ENCODE measurements around the gene SLCO4A1.

The SLCO4A1 gene, protein sequence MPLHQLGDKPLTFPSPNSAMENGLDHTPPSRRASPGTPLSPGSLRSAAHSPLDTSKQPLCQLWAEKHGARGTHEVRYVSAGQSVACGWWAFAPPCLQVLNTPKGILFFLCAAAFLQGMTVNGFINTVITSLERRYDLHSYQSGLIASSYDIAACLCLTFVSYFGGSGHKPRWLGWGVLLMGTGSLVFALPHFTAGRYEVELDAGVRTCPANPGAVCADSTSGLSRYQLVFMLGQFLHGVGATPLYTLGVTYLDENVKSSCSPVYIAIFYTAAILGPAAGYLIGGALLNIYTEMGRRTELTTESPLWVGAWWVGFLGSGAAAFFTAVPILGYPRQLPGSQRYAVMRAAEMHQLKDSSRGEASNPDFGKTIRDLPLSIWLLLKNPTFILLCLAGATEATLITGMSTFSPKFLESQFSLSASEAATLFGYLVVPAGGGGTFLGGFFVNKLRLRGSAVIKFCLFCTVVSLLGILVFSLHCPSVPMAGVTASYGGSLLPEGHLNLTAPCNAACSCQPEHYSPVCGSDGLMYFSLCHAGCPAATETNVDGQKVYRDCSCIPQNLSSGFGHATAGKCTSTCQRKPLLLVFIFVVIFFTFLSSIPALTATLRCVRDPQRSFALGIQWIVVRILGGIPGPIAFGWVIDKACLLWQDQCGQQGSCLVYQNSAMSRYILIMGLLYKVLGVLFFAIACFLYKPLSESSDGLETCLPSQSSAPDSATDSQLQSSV

DNA sequence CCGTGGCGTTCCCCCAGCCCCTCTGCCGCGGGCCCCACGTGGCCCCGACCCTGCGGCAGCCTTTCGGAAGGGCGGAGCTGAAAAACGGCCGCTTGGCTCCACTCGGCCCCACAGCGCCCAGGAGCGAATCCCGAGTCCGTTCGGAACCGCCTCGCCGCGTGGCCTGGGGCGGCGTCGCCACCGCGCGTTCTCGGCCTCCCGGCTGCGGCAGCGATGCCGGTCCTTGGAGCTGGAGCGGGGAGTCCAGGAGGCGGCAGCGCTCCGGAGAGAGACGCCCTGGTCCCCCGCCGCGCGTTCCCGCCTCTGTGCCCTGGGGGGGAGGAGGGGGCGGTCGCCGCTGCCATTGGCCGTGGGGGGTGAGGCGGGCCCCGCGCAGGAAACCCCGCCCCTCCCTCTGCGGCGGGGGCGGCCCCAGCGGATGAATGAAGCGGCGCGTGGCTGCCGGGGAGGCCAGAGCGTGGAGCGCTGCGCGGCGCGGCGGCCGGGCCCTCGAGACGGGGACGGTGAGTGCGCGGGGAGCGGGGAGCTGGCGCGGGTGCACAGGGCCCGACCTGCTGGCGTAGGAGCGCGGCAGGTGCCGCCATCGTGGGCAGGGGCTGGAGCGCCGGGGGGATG lies at the start of gene SLCO4A1:
TSS of gene SLCO4A1 (plus strand) at position 453 of the 615 bp plus-strand sequence. CDS start 13,952 bp downstream, outside the sequence.
- no peaks in the 10 kb centered on the region for H3K9me3 ChIP-seq (ENCODE audit: low read length)
- H3K27ac ChIP-seq (ENCODE audit: low read depth, low read length) = no peak within 1 kb of the TSS
- H3K36me3 ChIP-seq (ENCODE audit: insufficient read depth, low read length) = no peaks in the 10 kb centered on the region
- H3K4me3 ChIP-seq (ENCODE audit: low read depth in 1 of 2, low read length in 2 of 2) = peak within 1 kb of the TSS; percentile 41 to 57
- H3K9ac ChIP-seq (ENCODE audit: low read length) = no peak within 1 kb of the TSS
- peaks cover 16% of the 10 kb centered on the region for H3K4me1 ChIP-seq (ENCODE audit: insufficient read depth, low read length)
- H3K27me3 ChIP-seq (ENCODE audit: control insufficient read depth in 1 of 2, insufficient read depth in 2 of 2, low read length in 2 of 2) = peaks cover 9 to 58% of the 10 kb centered on the region in 2 donors

DNA sequence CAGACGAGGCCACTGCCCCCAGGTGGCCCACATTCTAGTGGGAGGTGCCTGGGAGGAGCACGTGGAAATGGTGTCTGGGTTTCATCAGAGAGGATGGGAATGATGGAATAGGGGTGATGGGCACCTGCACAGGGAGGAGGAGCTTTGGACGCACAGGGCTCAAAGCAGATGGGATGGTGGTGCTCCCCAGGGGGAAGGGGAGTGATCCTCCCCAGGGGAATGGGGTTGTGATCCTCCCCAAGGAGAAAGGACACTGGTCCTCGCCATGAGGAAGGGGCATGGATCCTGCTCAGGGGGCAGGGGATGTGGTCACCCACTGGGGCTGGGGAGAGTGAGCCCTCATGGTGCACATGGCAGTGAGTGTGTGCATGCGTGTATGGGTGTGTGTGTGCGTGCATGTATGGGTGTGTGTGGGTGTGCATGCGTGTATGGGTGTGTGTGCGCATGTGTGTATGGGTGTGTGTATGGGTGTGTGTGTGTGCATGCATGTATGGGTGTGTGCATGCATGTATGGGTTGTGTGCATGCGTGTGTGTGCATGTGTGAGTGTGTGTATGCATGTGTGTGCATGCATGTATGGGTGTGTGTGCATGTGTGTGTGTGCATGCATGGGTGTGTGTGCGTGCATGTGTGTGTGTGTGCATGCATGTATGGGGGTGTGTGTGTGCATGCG lies 49.7 kb upstream of the SLCO4A1 start:
- Histone ChIP-seq H3K4me1 (ENCODE audit: insufficient read depth, low read length) (no peaks in the 10 kb centered on the region), H3K4me3 (ENCODE audit: low read depth in 1 of 2, low read length in 2 of 2) (no peak overlapping the region), H3K27me3 (ENCODE audit: control insufficient read depth in 1 of 2, insufficient read depth in 2 of 2, low read length in 2 of 2) (peaks cover 41 to 93% of the 10 kb centered on the region in 2 donors), H3K9ac (ENCODE audit: low read length) (no peak overlapping the region), H3K27ac (ENCODE audit: low read depth, low read length) (no peak overlapping the region), H3K9me3 (ENCODE audit: low read length) (no peaks in the 10 kb centered on the region), H3K36me3 (ENCODE audit: insufficient read depth, low read length) (no peaks in the 10 kb centered on the region)

DNA sequence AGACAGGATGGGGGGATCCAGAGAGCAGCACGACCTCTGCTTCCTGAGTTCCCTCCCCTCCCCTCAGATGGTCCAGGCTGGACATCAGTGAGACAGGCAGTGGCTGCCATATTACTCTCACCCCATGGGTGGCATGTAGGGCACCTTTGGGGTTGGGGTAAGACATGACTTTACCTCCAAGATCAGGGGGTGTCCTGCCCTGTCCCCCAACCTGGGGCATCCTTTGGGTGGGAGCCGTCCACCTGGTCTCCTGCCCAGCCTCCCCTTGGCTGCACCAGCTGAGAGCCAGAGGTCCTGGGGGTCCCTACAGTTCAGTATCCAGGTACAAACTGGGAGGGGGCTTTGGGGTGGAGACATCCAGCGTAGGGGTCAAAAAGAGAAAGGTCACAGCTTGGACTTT lies 48.7 kb upstream of the SLCO4A1 start:
- H3K27ac ChIP-seq (ENCODE audit: low read depth, low read length) = no peak overlapping the region
- no peaks in the 10 kb centered on the region for H3K36me3 ChIP-seq (ENCODE audit: insufficient read depth, low read length)
- no peak overlapping the region for H3K4me3 ChIP-seq (ENCODE audit: low read depth in 1 of 2, low read length in 2 of 2)
- no peak overlapping the region for H3K9ac ChIP-seq (ENCODE audit: low read length)
- peaks cover 37 to 86% of the 10 kb centered on the region in 2 donors for H3K27me3 ChIP-seq (ENCODE audit: control insufficient read depth in 1 of 2, insufficient read depth in 2 of 2, low read length in 2 of 2)
- H3K9me3 ChIP-seq (ENCODE audit: low read length) = no peaks in the 10 kb centered on the region
- no peaks in the 10 kb centered on the region for H3K4me1 ChIP-seq (ENCODE audit: insufficient read depth, low read length)

DNA sequence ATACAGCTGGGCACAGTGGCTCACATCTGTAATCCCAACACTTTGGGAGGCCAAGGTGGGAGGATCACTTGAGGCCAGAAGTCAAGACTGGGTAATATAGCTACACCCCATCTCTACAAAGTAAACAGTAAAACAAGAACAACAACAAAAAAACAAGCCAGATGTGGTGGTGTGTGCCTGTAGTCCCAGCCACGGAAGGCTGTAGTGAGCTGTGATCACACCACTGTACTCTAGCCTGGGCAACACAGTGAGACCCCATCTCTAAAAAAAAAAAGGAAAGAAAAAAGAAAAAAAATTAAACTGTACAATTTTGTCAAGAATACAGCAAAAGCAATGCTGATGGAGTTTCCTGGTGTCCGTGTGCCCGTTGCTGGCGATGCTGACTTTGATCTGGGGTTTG lies 47.2 kb upstream of the SLCO4A1 start:
- Histone ChIP-seq H3K27ac (ENCODE audit: low read depth, low read length) (no peak overlapping the region), H3K9ac (ENCODE audit: low read length) (no peak overlapping the region), H3K36me3 (ENCODE audit: insufficient read depth, low read length) (no peaks in the 10 kb centered on the region), H3K4me1 (ENCODE audit: insufficient read depth, low read length) (no peaks in the 10 kb centered on the region), H3K9me3 (ENCODE audit: low read length) (no peaks in the 10 kb centered on the region), H3K4me3 (ENCODE audit: low read depth in 1 of 2, low read length in 2 of 2) (no peak overlapping the region), H3K27me3 (ENCODE audit: control insufficient read depth in 1 of 2, insufficient read depth in 2 of 2, low read length in 2 of 2) (peaks cover 27 to 81% of the 10 kb centered on the region in 2 donors)

DNA sequence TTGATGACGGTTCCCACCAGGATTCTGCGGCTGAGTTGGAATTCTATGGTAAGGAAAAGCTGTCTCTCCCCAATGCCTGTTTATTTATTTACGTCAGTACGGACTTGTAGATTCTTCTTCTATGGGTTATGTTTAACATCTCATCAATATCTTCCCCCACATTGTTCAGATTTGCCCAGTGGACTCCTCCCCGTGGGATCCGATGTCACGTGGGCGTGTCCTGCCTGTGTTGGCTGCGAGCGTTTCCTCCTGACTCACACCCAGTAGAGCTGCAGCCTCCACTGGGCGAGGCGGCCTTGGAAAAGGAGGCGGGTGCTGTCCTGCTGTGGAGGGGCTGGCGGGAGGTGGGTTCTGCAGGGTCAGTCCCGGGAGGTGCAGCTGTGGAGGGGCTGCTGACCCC lies 46.8 kb upstream of the SLCO4A1 start:
- no peaks in the 10 kb centered on the region for H3K36me3 ChIP-seq (ENCODE audit: insufficient read depth, low read length)
- no peaks in the 10 kb centered on the region for H3K4me1 ChIP-seq (ENCODE audit: insufficient read depth, low read length)
- no peak overlapping the region for H3K9ac ChIP-seq (ENCODE audit: low read length)
- H3K9me3 ChIP-seq (ENCODE audit: low read length) = no peaks in the 10 kb centered on the region
- H3K4me3 ChIP-seq (ENCODE audit: low read depth in 1 of 2, low read length in 2 of 2) = no peak overlapping the region
- no peak overlapping the region for H3K27ac ChIP-seq (ENCODE audit: low read depth, low read length)
- peaks cover 26 to 78% of the 10 kb centered on the region in 2 donors for H3K27me3 ChIP-seq (ENCODE audit: control insufficient read depth in 1 of 2, insufficient read depth in 2 of 2, low read length in 2 of 2)

DNA sequence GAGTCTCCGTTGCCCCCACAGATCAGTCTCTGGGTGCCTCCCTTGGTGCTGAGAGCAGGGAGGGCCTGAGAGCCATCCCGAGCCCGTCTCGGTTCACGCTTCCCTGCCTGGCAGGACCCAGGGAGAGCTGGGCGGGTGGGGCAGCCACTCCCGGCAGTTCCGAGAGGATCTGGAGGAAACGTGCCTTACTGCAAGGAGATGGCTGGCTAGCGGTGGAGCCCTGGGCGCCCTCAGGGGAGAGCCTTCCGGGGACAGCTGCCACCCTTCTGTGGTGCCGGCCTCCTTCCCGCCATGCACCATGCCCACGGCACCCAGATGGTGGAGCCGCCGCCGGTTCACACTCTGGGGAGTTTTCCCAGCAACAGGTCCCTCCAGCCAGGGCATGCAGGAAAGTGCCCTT lies 45.8 kb upstream of the SLCO4A1 start:
- H3K9me3 ChIP-seq (ENCODE audit: low read length) = no peaks in the 10 kb centered on the region
- H3K27ac ChIP-seq (ENCODE audit: low read depth, low read length) = no peak overlapping the region
- no peaks in the 10 kb centered on the region for H3K4me1 ChIP-seq (ENCODE audit: insufficient read depth, low read length)
- H3K27me3 ChIP-seq (ENCODE audit: control insufficient read depth in 1 of 2, insufficient read depth in 2 of 2, low read length in 2 of 2) = peaks cover 26 to 71% of the 10 kb centered on the region in 2 donors
- H3K36me3 ChIP-seq (ENCODE audit: insufficient read depth, low read length) = no peaks in the 10 kb centered on the region
- no peak overlapping the region for H3K4me3 ChIP-seq (ENCODE audit: low read depth in 1 of 2, low read length in 2 of 2)
- H3K9ac ChIP-seq (ENCODE audit: low read length) = no peak overlapping the region

DNA sequence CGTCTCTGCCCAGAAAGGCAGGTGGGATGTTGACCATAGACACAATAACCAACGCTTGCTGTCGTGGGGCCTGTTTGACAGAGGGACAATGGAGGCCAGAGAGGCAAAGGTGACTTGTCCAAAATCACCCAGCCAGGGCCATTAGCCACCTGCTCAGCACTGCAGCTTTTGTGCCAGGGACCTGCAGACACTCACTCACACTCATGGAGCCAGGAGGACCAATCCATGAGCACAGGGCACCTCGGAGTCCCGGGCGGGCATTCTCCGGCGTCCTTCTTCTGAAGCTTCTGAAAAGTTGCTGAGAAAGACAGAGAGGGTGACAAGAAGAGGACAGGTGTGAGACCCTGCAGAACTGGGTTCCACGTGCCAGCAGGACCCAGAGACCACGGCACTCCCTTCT lies 45.4 kb upstream of the SLCO4A1 start:
- H3K4me1 ChIP-seq (ENCODE audit: insufficient read depth, low read length) = no peaks in the 10 kb centered on the region

DNA sequence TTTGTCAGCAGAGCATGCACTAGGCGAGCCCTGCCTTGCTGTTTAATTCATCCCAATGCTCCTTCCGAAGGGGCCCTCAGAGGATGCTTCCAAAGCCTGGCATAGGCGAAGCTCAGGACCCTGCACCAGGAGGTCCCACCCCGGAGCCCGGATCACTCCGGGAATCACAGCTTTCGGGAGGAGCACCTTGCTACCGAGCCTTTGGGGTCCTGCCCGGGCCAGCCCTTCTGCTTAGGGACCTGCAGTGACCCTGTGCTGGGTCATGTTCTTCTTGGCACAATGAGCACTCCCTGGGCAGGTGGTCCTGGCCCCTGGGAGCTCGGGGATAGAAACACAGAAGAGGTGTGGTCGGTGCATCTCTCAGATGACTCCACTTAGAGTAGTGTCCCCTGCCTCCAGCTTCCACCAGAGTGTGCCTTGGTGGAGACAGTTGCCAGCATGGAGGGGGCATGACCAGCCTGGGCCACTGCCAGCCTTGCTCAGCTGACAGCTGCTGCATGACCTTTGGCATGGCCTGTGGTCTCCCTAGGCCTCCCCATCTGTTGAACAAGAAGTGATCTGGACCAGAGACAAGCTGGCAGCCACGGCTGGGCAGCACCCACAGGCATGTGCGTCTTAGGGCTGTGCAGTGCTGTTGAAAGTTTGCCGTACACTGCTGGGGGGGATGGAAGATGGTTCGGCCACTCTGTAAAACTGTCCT lies 44.7 kb upstream of the SLCO4A1 start:
- no peak overlapping the region for H3K9ac ChIP-seq (ENCODE audit: low read length)
- H3K27me3 ChIP-seq (ENCODE audit: control insufficient read depth in 1 of 2, insufficient read depth in 2 of 2, low read length in 2 of 2) = peaks cover 26 to 60% of the 10 kb centered on the region in 2 donors
- no peaks in the 10 kb centered on the region for H3K36me3 ChIP-seq (ENCODE audit: insufficient read depth, low read length)
- no peak overlapping the region for H3K4me3 ChIP-seq (ENCODE audit: low read depth in 1 of 2, low read length in 2 of 2)
- H3K9me3 ChIP-seq (ENCODE audit: low read length) = no peaks in the 10 kb centered on the region
- no peaks in the 10 kb centered on the region for H3K4me1 ChIP-seq (ENCODE audit: insufficient read depth, low read length)
- H3K27ac ChIP-seq (ENCODE audit: low read depth, low read length) = no peak overlapping the region

More for the DNA sequence above, 45.4 kb upstream of the SLCO4A1 start:
- no peak overlapping the region for H3K4me3 ChIP-seq (ENCODE audit: low read depth in 1 of 2, low read length in 2 of 2)
- no peak overlapping the region for H3K9ac ChIP-seq (ENCODE audit: low read length)
- no peak overlapping the region for H3K27ac ChIP-seq (ENCODE audit: low read depth, low read length)
- peaks cover 26 to 67% of the 10 kb centered on the region in 2 donors for H3K27me3 ChIP-seq (ENCODE audit: control insufficient read depth in 1 of 2, insufficient read depth in 2 of 2, low read length in 2 of 2)
- no peaks in the 10 kb centered on the region for H3K9me3 ChIP-seq (ENCODE audit: low read length)
- H3K36me3 ChIP-seq (ENCODE audit: insufficient read depth, low read length) = no peaks in the 10 kb centered on the region

DNA sequence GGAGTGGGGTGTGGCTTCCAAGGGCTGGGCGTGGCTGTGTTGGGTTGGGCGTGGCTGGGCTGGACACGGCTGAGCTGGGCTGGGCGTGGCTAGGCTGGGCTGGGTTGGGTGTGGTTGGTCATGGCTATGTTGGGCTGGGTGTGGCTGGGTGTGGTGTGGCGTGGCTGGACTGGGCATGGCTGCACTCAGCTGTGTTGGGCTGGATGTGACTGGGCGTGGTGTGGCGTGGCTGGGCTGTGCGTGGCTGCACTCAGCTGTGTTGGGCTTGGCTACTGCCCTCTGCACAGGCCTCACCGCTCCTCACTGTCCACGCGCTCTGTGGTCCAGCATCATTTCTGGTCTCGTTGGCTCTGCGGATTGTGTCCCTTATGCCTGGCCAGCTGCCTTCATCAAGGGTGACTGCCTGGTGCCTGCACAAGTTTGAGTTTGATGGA lies 43.5 kb upstream of the SLCO4A1 start:
- peaks cover 7% of the 10 kb centered on the region for H3K4me1 ChIP-seq (ENCODE audit: insufficient read depth, low read length)
- H3K27me3 ChIP-seq (ENCODE audit: control insufficient read depth in 1 of 2, insufficient read depth in 2 of 2, low read length in 2 of 2) = peaks cover 25 to 51% of the 10 kb centered on the region in 2 donors
- no peaks in the 10 kb centered on the region for H3K36me3 ChIP-seq (ENCODE audit: insufficient read depth, low read length)

DNA sequence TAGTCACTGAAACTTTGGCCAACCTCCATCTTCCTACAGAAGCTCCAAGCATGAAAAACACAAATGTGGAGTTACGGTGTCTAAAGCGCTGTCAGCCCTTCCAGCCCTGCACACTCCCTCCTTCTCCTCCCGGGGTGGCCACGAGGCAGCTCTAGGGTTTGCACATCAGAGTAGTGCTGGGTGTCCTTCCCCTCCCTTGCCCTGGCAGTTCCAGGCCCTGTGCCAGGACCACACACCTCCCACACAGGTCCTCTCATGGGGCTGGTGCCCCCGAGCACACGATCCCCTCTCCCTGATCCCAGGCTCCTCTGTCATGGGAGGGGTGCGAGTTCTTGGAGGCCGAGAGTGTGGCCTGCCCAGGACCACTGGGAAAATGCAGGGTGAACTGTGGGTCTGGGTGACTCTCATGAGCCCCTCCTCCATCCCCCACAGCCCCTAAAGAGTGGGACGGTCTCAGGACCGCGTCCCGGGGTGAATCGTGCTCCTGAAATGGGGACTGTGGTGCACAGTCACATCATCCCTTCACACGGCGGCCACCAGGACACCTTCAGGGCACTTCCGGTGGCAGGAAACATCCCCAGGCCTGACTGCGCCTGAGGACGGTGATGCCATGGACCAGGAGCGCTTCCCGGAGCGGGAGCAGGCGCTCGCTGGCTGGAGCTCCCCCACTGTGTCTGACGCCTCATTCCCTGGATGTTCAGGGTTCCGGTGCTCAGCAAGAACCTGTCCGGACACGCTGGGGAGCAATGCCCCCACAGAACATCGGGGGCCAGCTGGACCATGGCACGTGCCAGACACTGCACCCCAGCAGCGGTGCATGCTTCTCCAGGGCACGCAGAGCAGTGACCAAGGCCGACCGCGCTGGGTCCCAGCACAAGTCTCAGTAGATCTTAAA lies 42.8 kb upstream of the SLCO4A1 start:
- H3K27me3 ChIP-seq (ENCODE audit: control insufficient read depth in 1 of 2, insufficient read depth in 2 of 2, low read length in 2 of 2) = peaks cover 22 to 51% of the 10 kb centered on the region in 2 donors
- H3K4me1 ChIP-seq (ENCODE audit: insufficient read depth, low read length) = peaks cover 7% of the 10 kb centered on the region
- no peaks in the 10 kb centered on the region for H3K9me3 ChIP-seq (ENCODE audit: low read length)
- no peak overlapping the region for H3K4me3 ChIP-seq (ENCODE audit: low read depth in 1 of 2, low read length in 2 of 2)
- H3K9ac ChIP-seq (ENCODE audit: low read length) = no peak overlapping the region
- H3K36me3 ChIP-seq (ENCODE audit: insufficient read depth, low read length) = no peaks in the 10 kb centered on the region
- H3K27ac ChIP-seq (ENCODE audit: low read depth, low read length) = no peak overlapping the region

More for the DNA sequence above, 43.5 kb upstream of the SLCO4A1 start:
- no peak overlapping the region for H3K4me3 ChIP-seq (ENCODE audit: low read depth in 1 of 2, low read length in 2 of 2)
- H3K9ac ChIP-seq (ENCODE audit: low read length) = no peak overlapping the region
- no peak overlapping the region for H3K27ac ChIP-seq (ENCODE audit: low read depth, low read length)
- H3K9me3 ChIP-seq (ENCODE audit: low read length) = no peaks in the 10 kb centered on the region

Measured in muscle layer of colon (tissue), 2 donors.